ENCODE results near the gene MYO7B. TPM values are rescaled to one million over a fixed set of nuclear protein-coding genes. Genes with fewer than 3 reads are reported as not detected.

MYO7B gene
- polyA plus RNA-seq, 4 donors: 17.7 to 24.7 (median 19.4) TPM

DNA sequence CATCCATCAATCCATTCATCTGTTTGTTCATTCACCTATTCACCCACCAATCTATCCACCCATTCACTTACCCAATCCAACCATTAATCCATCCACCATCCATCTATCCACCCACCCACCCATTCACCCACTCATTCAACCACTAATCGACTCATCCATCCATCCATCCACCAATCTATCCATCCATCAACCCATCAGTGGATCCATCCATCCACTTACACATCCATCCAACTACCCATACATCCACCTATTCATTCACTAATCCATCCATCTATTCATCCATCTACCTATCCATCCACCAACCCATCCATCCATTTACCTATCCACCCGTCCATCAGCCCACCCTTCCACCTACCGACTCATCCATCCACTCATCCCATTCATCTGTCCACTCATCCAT, 11.3 kb downstream of the MYO7B start:
- no peak for DNase-seq (ENCODE audit: low read depth in 4 of 4, low spot score in 3 of 4)

DNA sequence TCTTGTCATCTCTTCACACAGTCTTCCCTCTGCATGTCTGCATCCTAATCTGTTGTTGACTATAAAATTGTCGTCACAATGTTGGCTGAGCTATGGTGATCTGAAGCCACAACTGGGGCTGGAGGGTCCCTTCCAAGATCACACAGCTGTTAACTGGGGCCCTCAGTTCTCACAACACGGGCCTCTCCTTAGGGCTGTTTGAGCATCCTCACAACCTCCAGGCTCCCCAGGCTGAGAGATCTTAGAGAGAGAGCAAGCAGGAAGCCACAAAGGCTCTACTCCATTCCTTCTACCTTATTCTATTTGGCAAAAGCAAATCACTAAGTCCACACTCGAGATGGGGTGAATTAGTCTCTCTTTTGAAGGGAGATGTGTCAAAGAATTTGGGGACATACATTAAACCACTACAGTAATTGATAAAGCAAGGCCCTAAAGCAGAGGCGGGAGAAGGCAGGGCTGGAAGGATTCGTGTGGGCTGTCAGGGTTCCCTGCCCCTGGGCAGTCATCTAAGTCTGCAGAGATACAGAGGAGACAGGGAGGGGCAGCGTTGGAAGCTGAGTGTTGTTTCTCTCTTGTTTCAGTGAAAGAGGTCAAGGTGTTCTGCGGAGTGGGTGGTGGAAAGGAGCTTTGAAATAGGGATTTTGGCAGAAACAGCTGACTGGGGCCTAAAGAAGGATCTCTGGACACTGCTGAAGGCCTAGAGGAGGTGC, 15.9 kb downstream of the MYO7B start:
- no peak for DNase-seq (ENCODE audit: low read depth in 4 of 4, low spot score in 3 of 4)

- no peak for DNase-seq (ENCODE audit: low read depth in 4 of 4, low spot score in 3 of 4)
These were observed 16.9 kb downstream of the MYO7B start for GRCh38 chr2:127552336-127552735.

GRCh38 chr2:127552846-127553245, 17.4 kb downstream of the MYO7B start:
- DNase-seq (ENCODE audit: low read depth in 4 of 4, low spot score in 3 of 4): no peak

GRCh38 chr2:127558911-127559310, 23.4 kb downstream of the MYO7B start:
- no peak for DNase-seq (ENCODE audit: low read depth in 4 of 4, low spot score in 3 of 4)

- DNase-seq (ENCODE audit: low read depth in 4 of 4, low spot score in 3 of 4): no peak
These were observed 24.0 kb downstream of the MYO7B start for GRCh38 chr2:127559454-127559853.

- DNase-seq (ENCODE audit: low read depth in 4 of 4, low spot score in 3 of 4): no peak
These were observed 24.9 kb downstream of the MYO7B start for GRCh38 chr2:127560201-127560930.

GRCh38 chr2:127560931-127561280, 25.4 kb downstream of the MYO7B start:
- DNase-seq (ENCODE audit: low read depth in 4 of 4, low spot score in 3 of 4): no peak

DNA sequence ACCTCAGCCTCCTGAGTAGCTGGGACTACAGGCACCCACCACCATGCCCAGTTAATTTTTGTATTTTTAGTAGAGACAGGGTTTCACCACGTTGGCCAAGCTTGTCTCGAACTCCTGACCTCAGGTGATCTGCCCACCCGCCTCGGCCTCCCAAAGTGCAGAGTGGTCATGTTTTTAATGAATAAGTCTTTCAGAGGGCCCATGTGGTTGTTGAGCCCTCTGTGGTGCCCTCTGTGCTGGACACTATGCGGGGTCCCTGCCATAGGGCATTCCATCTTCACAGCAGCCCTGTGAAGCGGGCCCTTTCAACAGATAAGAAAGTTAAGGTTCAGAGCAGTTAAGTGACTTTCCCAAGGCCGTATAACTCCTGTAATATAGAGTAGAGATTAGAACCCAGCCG, 25.9 kb downstream of the MYO7B start:
- DNase-seq (ENCODE audit: low read depth in 4 of 4, low spot score in 3 of 4): no peak

DNA sequence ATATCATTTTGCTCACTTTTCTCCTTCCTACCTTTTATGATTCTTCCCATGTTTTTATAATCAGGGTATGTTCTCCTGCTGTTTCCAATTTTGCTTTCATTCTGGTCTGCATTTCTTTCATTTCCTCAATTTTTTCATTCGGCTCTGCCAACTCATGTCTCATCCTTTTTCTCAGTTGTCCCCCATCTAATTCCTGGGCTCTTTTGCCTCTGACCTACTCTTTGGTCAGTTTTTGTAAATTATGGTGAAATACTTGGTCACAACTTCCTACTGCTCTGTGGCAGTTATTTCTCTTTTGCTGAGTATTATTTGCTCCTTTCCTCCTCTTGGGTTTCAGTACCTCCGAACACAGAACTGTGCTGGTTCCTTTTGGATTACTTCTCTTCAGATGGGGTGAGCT, 27.5 kb downstream of the MYO7B start:
- no peak for DNase-seq (ENCODE audit: low read depth in 4 of 4, low spot score in 3 of 4)

DNA sequence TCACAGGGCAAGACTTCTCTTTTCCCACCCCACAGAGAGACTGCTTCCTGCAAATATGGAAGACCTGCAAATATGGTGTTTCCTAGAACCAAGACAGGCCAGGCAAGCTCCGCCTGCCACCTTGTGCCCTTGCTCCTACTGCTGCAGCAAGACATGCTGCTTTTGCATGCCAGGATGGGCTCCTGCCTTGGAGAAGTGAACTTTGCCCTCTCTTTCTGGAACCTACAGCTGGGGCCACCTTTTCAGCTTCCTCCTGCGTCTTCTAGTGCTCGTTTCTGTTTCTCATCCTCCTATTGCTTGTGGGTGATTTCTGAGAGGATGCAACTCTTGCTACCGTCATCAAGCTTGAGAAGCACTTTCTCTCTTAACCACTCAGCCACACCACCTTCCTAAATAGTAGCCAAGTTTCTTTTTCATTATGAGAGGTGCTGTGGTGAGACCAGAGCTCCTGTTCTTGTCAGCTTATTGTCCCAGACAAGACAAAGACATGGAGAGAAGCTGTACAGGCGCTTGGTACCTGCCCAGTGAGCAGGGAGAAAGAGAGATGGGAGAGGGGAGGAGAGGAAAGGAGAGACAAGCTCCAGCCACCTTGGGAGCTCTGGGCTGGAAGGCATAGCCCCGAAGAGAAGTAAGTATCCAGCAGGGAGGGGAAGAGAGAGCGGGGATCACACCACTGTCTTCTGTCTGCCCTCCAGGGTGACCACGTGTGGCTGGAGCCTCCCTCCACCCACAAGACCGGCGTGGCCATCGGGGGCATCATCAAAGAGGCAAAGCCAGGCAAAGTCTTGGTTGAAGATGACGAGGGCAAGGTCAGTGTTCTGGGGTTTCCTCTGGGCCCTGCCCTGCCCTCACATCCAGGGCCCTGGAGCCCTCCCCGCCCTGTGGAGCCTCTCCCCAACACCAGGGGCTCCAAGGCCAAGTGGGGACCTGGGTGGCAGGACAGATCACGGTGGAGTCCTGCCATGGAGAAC, 28.3 kb downstream of the MYO7B start:
- DNase-seq (ENCODE audit: low read depth in 4 of 4, low spot score in 3 of 4): no peak

- no peak for DNase-seq (ENCODE audit: low read depth in 4 of 4, low spot score in 3 of 4)
These were observed 29.2 kb downstream of the MYO7B start for GRCh38 chr2:127564429-127565260.

DNA sequence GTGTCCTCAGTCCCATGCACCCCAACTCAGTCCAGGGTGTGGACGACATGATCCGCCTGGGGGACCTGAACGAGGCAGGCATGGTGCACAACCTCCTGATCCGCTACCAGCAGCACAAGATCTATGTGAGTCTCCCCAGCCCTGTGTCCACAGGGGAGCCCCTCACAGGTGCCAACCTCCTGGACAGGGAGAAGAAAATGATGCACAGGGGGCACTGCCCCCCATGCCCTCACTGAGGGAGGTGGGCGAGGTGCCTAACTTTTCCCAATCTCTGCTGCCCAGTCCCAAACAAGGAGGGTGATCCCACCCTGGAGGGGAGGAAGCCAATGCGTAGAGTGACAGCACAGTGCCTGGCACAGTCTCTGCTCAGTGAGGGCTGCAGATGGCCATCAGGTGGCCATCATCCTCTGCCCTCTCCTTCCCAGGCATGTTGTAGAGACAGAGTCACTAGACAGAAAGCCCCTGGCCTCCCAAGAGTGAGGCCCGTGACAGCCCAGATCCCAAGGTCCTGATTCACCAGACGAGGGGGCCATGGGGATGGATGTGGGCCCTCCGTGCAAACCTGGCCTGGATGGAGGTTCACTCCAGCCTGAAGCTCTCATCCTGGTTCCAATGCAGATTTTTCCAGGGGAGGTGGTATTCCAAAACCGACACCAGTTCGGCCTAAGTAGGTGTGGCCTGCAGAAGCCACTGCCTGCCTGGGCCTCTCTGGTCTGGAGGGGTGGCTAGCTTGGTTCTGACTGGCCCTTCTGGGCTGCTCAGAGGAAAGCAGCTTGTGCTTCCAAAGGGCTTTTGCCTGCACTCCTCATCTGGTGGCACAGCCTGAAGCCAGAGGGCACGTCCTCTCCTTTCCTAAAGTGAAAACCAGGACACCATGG, 30.0 kb downstream of the MYO7B start:
- no peak for DNase-seq (ENCODE audit: low read depth in 4 of 4, low spot score in 3 of 4)

DNA sequence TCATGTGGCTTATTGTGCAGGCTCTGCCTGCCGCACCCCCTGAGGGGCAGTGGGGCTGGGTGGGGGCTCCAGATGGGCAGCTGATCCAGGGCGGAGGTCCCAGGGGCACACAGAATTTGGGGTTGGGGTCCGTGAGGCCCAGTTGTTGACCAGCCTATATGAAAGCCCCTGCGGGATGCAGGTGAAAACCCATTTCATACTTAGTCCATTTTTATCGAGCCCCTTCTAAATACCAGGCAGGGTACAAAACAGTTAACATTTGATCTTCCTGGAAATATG, 30.6 kb downstream of the MYO7B start:
- DNase-seq (ENCODE audit: low read depth in 4 of 4, low spot score in 3 of 4): no peak

DNA sequence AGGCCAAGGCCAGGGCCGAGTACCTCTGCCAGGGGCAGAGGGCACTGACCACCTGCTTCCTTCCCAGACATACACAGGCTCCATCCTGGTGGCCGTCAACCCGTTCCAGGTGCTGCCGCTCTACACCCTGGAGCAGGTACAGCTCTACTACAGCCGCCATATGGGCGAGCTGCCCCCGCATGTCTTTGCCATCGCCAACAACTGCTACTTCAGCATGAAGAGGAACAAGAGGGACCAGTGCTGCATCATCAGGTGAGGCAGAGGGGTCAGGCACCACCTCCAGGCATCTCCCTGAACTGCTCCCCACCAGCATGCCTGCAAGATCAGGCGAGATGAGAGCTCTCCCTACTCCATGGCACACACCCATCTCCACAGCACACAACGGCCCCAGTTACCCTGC, 31.1 kb downstream of the MYO7B start:
- DNase-seq (ENCODE audit: low read depth in 4 of 4, low spot score in 3 of 4): no peak

DNA sequence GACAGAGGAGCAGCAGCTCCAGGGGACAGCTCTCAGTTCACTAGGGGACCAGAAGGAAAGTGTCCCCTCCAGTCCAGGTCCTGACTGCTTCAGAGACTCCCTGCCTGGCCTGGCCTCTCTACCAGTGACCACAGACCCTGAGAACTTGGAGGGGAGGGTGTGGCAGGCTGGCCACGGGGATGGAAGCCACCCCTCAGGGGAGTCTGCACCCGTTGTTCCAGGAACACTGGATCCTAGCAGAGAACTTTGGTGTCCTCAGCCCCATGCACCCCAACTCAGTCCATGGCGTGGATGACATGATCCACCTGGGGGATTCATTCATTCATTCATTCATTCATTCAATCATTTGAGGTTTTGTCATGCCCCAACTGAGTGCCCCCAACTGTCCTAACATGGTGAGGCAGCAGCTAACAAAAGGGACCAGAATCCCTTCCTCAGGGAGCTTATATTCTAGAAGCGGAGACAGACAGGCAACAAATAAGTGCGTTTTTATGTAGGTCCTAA, 31.9 kb downstream of the MYO7B start:
- no peak for DNase-seq (ENCODE audit: low read depth in 4 of 4, low spot score in 3 of 4)

DNA sequence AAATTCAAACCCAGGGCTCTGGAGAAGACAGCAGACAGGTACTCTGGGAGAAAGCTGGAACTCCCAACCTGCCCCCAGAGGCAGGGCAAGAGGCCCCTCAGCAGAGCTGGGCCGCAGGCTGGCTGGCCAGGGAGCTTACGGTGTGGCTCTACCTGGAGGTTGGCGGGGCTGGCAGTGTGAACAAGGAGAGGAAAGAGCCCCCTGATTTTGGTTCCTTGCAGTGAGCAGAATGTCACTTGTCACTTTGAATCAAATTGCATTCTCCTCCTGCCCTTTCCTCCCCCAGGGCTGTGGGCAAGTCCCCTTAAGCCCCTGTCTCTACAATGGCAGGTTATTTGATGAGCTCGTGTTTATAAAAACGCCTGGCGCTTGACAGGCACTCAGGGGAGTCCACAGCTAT, 32.6 kb downstream of the MYO7B start:
- no peak for DNase-seq (ENCODE audit: low read depth in 4 of 4, low spot score in 3 of 4)

- no peak for DNase-seq (ENCODE audit: low read depth in 4 of 4, low spot score in 3 of 4)
These were observed 34.2 kb downstream of the MYO7B start for GRCh38 chr2:127569666-127570065.

Measured in right renal pelvis (tissue), 4 donors.